IPS-18a (cell line): ENCODE measurements around the gene MAP2K5.

Source experiments
- H3K27ac ChIP-seq: one replicate; pipeline ENCODE4 v1.5.1; 2013; ENCODE audit warnings: low read length
- H3K27me3 ChIP-seq: one replicate; pipeline ENCODE4 v1.6.1; 2013; ENCODE audit warnings: mild to moderate bottlenecking, low read length; ENCODE audit not compliant: control insufficient read depth, insufficient read depth
- H3K36me3 ChIP-seq: one replicate; pipeline ENCODE4 v1.6.1; 2013; ENCODE audit warnings: low read depth, low read length; ENCODE audit not compliant: control insufficient read depth
- H3K4me1 ChIP-seq: one replicate; pipeline ENCODE4 v1.6.1; 2013; ENCODE audit warnings: low read depth, low read length; ENCODE audit not compliant: control insufficient read depth
- H3K4me3 ChIP-seq: one replicate; pipeline ENCODE4 v1.5.1; 2013; ENCODE audit warnings: low read length
- H3K9ac ChIP-seq: one replicate; pipeline ENCODE4 v1.6.1; 2013; ENCODE audit warnings: mild to moderate bottlenecking, low read length, moderate library complexity
- H3K9me3 ChIP-seq: one replicate; pipeline ENCODE4 v1.6.1; 2013; ENCODE audit warnings: low read depth, low read length; ENCODE audit not compliant: control insufficient read depth

The MAP2K5 gene

DNA sequence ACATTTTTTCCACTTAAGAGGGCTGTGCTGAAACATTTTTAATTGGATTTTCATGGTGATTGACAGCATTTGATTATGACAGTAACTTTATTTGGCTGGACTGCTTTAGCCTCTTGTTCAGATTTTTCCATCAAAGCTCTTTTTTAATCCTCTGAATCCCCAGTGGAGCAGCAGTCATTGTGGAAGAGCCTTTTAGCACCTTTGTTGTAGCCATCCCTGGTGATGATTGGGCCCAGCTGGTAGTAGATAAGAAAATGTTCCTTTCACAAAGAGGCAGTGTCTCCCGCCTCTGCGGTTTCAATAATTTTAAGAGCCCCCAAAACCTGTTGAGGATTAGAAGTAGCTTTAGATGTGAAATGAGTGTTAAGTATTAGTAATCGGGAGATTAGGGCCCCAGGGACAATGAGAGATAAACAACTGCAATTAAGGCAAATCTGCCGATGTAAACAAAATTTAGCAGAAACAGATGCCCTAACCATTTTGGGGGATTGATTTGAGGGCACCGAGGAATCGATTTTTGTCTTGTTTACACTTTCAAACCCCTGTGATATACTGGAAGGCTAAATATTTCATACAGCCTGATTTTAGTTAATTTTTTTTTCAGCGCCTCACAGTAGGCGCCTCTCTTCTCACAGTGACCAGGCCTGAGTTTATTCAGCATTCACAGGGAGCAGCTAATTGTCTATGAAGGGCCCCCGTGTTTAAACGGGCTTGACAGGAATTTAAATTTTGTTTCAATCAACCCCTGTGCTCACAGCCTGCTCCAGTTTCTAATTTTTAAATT, 239.6 kb downstream of the MAP2K5 start:
- H3K4me3 ChIP-seq: no peak overlapping the region
- H3K27ac ChIP-seq: peak overlapping the region; percentile 15
- no peaks in the 10 kb centered on the region for H3K27me3 ChIP-seq
- no peak overlapping the region for H3K9ac ChIP-seq
- H3K4me1 ChIP-seq: peaks cover 27% of the 10 kb centered on the region
- H3K9me3 ChIP-seq: no peaks in the 10 kb centered on the region
- H3K36me3 ChIP-seq: no peaks in the 10 kb centered on the region

DNA sequence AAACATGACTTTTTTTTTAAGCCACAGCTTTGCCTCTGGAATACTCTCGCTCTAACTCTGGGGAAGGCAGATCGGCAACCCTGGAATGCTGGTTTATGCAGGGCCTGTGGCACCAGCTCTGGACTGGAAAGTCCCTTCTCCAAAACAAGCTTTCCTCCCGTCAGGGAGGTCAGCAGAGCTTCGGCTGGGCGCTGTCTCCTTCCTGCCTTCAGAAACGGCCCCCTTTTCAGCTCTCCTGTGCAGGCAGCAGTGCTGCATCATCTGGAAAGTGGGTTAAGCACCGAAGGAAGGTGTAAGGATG, 240.1 kb downstream of the MAP2K5 start:
- H3K27ac ChIP-seq: no peak overlapping the region
- H3K9ac ChIP-seq: no peak overlapping the region
- H3K36me3 ChIP-seq: no peaks in the 10 kb centered on the region
- H3K4me1 ChIP-seq: peaks cover 26% of the 10 kb centered on the region
- H3K4me3 ChIP-seq: no peak overlapping the region
- H3K9me3 ChIP-seq: no peaks in the 10 kb centered on the region
- no peaks in the 10 kb centered on the region for H3K27me3 ChIP-seq

DNA sequence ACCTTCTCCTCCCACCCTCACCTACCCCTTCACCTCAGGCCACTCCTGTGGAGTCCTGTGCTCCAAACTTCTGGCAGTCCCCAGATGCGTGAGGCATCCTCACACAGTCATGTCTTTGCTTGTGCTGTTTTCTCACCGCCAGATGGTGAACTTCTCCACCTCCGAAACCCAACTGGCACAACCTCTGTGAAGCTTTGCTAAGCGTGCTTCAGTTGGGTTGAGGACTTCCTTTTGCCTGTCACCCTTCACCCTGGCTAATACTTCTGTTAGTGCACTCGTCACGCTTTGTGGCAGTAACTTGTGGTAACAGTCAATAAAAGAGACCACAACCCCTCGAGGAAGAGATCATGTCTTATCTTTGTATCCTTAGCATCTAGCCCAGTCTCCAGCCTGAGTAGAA, 240.8 kb downstream of the MAP2K5 start:
- H3K27ac ChIP-seq: no peak overlapping the region
- no peaks in the 10 kb centered on the region for H3K27me3 ChIP-seq
- H3K9me3 ChIP-seq: no peaks in the 10 kb centered on the region
- H3K36me3 ChIP-seq: no peaks in the 10 kb centered on the region
- H3K4me3 ChIP-seq: no peak overlapping the region
- no peak overlapping the region for H3K9ac ChIP-seq
- peaks cover 30% of the 10 kb centered on the region for H3K4me1 ChIP-seq

DNA sequence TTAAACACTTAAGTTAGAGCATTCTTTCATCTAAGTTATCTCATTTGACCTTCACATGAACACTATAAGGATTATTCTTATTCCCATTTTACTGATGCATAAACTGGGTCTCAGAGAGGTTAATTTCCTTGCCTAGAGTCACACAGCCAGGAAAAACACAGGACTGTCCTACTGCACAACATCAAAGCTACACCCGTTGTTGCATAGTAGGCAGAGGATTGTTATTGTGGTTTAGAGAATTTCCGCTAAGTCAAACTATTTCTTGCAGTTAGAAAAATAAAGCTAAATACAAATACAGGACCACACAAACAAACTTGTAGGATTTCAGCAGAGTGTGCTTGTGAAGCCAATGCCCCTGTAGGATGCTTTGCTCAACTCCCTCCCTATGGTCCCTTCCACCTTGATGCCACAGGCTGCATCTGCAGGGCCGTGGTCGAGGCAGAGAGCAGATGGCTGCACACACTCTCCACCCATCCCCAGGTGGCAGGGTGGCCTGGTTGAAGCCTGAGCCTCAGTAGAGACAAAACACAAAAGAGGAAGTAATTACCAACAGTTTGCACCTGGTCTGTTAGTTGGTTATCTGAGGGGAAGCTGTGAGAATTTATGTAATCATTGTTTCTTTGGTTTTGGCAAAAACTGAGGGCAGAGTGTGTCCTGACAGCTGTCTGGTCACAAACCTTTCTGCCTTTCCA, 241.7 kb downstream of the MAP2K5 start:
- no peaks in the 10 kb centered on the region for H3K27me3 ChIP-seq
- H3K36me3 ChIP-seq: no peaks in the 10 kb centered on the region
- H3K9ac ChIP-seq: no peak overlapping the region
- peaks cover 28% of the 10 kb centered on the region for H3K4me1 ChIP-seq
- H3K27ac ChIP-seq: no peak overlapping the region
- H3K4me3 ChIP-seq: no peak overlapping the region
- H3K9me3 ChIP-seq: no peaks in the 10 kb centered on the region

DNA sequence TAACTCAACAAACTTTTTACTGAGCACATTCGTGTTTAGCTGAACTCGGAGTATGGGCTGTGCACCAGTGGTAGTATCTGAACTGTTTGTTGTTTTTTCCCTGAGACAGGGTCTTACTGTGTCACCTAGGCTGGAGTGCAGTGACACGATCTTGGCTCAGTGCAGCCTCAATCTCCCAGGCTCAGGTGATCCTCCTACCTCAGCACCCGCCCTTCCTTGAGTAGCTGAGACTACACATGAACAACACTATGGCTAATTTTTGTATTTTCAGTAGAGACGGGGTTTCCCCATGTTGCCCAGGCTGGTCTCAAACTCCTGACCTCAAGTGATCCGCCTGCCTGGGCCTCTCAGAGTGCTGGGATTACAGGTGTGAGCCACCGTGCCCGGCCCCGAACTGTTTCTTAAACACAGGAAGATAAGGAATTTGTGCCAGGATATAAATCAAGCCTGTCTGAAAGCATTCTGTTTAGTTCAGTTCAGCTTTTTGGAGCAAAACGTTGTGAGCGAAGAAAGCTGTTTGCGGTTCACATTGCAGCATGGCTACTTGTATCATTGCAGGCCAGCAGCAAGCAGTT, 242.4 kb downstream of the MAP2K5 start:
- Histone ChIP-seq H3K36me3 (no peaks in the 10 kb centered on the region), H3K9ac (no peak overlapping the region), H3K4me1 (peaks cover 28% of the 10 kb centered on the region), H3K27me3 (no peaks in the 10 kb centered on the region), H3K27ac (no peak overlapping the region), H3K9me3 (no peaks in the 10 kb centered on the region), H3K4me3 (no peak overlapping the region)

DNA sequence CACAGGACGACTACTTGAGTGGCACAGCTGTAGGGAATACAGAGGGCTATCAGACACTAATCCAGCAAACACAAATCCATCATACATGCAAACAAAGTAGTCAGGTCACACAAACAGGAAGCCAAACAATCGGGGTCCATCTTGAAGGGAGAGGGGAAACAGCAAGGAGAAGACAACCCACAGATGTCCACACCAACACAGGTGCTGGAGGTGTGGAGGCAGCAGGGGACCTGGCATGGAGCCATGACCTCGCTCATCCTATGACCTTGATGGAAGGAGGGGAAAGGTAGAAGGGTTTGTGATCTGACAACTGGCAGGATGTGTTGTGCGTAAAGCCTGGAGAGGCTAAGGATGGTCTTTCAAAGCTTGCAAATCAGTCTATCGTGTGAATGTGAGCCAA, 242.9 kb downstream of the MAP2K5 start:
- Histone ChIP-seq H3K27ac (no peak overlapping the region), H3K4me3 (no peak overlapping the region), H3K4me1 (peaks cover 28% of the 10 kb centered on the region), H3K36me3 (no peaks in the 10 kb centered on the region), H3K27me3 (no peaks in the 10 kb centered on the region), H3K9me3 (no peaks in the 10 kb centered on the region), H3K9ac (no peak overlapping the region)

DNA sequence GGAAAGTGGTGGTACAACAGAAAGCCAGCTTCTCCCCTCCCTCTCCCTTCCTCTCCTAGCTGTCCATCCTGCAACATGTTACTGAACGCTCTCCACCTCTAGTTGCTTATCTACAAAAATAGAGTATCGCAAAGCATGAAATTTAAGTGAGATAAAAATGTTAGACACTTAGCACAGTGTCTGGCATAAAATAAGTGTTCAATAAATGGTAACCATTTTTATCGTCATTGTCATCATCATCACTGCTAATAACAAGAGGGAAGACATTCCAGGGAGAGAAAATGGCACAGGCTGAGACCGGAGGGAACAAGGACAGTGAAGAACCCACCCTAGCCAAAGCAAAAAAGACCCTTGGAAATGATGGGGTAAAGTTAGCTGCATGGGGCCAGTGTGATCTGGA, 244.1 kb downstream of the MAP2K5 start:
- peaks cover 35% of the 10 kb centered on the region for H3K4me1 ChIP-seq
- no peak overlapping the region for H3K9ac ChIP-seq
- no peaks in the 10 kb centered on the region for H3K9me3 ChIP-seq
- H3K36me3 ChIP-seq: no peaks in the 10 kb centered on the region
- H3K4me3 ChIP-seq: no peak overlapping the region
- no peak overlapping the region for H3K27ac ChIP-seq
- no peaks in the 10 kb centered on the region for H3K27me3 ChIP-seq

DNA sequence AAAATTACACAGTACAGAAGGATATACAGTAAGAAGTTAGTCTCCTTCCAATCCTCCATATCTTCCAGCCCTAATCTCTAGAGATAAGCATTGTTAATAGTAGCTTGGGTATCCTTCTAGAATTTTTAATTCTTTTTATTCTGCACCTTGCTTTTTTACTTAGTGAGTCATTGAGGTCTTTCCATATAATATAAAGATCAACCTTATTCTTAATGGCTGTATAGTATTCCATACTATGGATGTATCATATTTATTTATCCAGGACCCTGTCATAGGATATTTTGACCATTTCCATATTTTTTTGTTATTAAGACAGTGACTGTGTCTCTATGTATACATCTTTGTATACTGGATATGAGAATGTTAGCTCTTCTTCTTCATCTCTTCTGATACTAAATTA, 246.5 kb downstream of the MAP2K5 start:
- Histone ChIP-seq H3K4me3 (no peak overlapping the region), H3K27me3 (no peaks in the 10 kb centered on the region), H3K4me1 (peaks cover 24% of the 10 kb centered on the region), H3K36me3 (no peaks in the 10 kb centered on the region), H3K9ac (no peak overlapping the region), H3K9me3 (no peaks in the 10 kb centered on the region), H3K27ac (no peak overlapping the region)

DNA sequence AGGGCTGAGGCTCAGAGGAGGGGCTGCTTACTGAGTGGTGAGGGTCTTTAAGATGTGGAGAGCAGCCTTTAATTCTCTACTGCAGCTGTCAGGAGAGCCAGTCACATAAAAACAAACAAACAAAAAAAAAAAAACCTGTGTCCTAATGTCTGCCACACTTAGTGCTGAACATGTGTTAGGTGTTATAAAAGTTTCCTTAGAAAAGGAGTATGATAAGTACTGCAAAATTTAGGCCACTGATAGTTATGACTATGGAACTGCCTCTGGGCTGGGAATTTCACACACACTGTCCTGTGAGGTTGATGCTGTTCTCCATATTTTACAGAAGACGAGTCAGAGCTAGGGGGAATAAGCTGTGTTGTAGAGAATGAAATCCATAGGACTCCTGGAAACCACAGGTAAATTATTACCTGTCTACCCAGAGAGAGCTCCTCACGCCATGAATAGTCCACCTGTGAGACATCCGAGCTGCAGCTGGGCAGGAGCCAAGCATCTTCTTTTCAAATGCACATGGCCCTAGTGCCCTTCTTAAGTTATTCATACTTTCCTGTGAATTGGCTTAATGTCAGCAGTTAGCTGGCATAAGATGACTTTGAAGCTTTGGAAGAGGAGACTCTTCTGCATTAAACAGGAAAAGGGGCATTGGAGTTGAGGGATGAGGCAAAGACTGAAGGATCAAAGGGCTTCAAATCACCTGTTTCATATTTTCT, 248.3 kb downstream of the MAP2K5 start:
- no peaks in the 10 kb centered on the region for H3K27me3 ChIP-seq

DNA sequence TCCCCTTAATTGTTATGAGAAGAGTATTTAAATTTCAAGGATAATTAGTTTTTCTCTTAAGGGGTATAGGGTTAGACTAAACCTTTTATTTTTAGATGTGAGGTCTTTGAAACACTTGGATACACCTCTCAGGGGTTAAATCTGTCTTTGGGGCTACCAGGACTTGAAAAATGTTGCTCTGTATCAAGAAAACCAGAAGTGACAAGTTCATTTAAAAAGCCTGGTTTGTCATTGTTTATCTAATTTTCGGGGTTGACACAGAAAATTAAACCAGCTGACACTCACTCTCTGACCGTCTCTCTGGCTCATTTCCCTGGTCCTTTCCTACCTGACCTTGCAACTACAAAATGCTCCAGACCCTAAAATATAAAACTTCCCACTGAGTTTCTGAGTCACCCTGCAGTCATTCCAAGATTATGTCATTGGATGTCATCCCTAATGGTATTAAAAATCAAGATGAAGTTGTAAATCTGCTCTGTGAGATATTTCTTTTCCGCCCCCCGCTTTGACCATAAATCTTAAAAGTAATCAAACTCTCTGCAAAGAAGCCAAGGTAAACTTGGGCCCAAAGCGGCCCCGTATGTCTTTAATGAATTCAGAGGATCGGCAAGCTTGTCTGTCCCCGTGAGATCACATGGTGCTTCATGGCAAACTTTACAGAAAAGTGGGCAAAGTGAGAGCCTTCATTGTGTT, 249.9 kb downstream of the MAP2K5 start:
- H3K4me3 ChIP-seq: no peak overlapping the region
- peaks cover 24% of the 10 kb centered on the region for H3K4me1 ChIP-seq
- H3K9ac ChIP-seq: no peak overlapping the region
- no peaks in the 10 kb centered on the region for H3K36me3 ChIP-seq
- no peaks in the 10 kb centered on the region for H3K9me3 ChIP-seq
- H3K27me3 ChIP-seq: no peaks in the 10 kb centered on the region
- H3K27ac ChIP-seq: no peak overlapping the region

More for the DNA sequence above, 248.3 kb downstream of the MAP2K5 start:
- no peak overlapping the region for H3K4me3 ChIP-seq
- no peak overlapping the region for H3K27ac ChIP-seq
- no peaks in the 10 kb centered on the region for H3K9me3 ChIP-seq
- no peak overlapping the region for H3K9ac ChIP-seq
- H3K4me1 ChIP-seq: peaks cover 24% of the 10 kb centered on the region
- no peaks in the 10 kb centered on the region for H3K36me3 ChIP-seq
